Naive B cell (primary cell): ENCODE measurements around the gene IL18RAP. TPM values are rescaled to one million over a fixed set of nuclear protein-coding genes. Genes with fewer than 3 reads are reported as not detected.

Source experiments
- ATAC-seq, 2 donors: fragments of 150-1000 bp; cut with Tn5 transposase; 2 replicates each; pipeline ENCODE4 v1.10.0; 2021; ENCODE audit warnings: low read depth in 2 of 2, mild to moderate bottlenecking in 2 of 2, moderate library complexity in 2 of 2
- DNase-seq: peaks from one replicate; pipeline ENCODE4 v3.0.0; 2022
- H3K27ac Mint-ChIP-seq, 6 donors: one replicate each; pipeline ENCODE4 v1.8.0; 2020 to 2022; ENCODE audit warnings: mild to moderate bottlenecking in 6 of 6, mixed read lengths in 6 of 6, moderate library complexity in 5 of 6, inconsistent platforms in 2 of 6
- H3K27me3 Mint-ChIP-seq, 3 donors: one replicate each; pipeline ENCODE4 v1.8.0; 2021 to 2022; ENCODE audit warnings: mixed read lengths in 3 of 3, mild to moderate bottlenecking in 1 of 3
- H3K36me3 Mint-ChIP-seq, 2 donors: one replicate each; pipeline ENCODE4 v1.8.0; 2020 to 2022; ENCODE audit warnings: mixed read lengths in 2 of 2, inconsistent platforms in 1 of 2, mild to moderate bottlenecking in 1 of 2
- H3K4me1 Mint-ChIP-seq, 3 donors: one replicate each; pipeline ENCODE4 v1.8.0; 2020 to 2022; ENCODE audit warnings: mixed read lengths in 3 of 3, inconsistent platforms in 1 of 3, mild to moderate bottlenecking in 1 of 3, moderate library complexity in 1 of 3
- H3K4me3 Mint-ChIP-seq, 8 donors: one replicate each; pipeline ENCODE4 v1.8.0; 2020 to 2022; ENCODE audit warnings: mild to moderate bottlenecking in 8 of 8, mixed read lengths in 8 of 8, moderate library complexity in 8 of 8, inconsistent platforms in 2 of 8
- H3K9me3 Mint-ChIP-seq, 7 donors: one replicate each; pipeline ENCODE4 v1.8.0; 2020 to 2022; ENCODE audit warnings: mixed read lengths in 7 of 7, mild to moderate bottlenecking in 5 of 7, inconsistent platforms in 2 of 7, moderate library complexity in 1 of 7
- polyA plus RNA-seq, 6 donors: library from polyadenylated mRNA; unstranded; fragments of 300-500 nt; fragmentation: Illumina TruSeq; gene quantifications; one replicate each; pipeline ENCODE4 v1.2.3, GENCODE V29; 2021; ENCODE audit warnings: low read depth in 6 of 6

IL18RAP gene
- polyA plus RNA-seq, 6 donors from 2014 or later: not detected

DNA sequence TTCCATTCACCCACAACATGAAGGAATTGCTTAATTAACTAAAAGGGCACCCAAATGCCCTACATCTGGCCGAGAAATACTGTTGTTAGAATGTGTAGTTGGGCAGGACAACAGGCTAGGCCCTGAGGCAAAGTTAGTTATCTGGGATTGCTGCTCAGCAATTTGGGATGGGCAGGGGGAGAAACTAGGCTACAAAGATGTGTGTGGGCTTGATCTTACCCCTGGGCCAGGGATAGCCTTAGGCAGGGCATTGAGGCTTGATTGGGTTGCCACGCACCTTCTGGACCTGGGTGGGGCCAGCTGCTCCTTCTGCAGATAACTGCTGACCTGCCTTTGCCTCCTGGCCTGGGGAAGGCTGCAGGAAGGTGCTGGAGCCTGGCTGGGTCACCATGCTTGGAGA is 9.4 kb downstream of the IL18RAP start:
- H3K27ac Mint-ChIP-seq: no peak overlapping the region
- H3K9me3 Mint-ChIP-seq: no peaks in the 10 kb centered on the region
- H3K27me3 Mint-ChIP-seq: no peaks in the 10 kb centered on the region
- H3K4me1 Mint-ChIP-seq: peaks cover 6 to 16% (median 16%) of the 10 kb centered on the region in 3 donors
- DNase-seq (no peak), ATAC-seq (no peak)
- no peaks in the 10 kb centered on the region for H3K36me3 Mint-ChIP-seq
- no peak overlapping the region for H3K4me3 Mint-ChIP-seq

DNA sequence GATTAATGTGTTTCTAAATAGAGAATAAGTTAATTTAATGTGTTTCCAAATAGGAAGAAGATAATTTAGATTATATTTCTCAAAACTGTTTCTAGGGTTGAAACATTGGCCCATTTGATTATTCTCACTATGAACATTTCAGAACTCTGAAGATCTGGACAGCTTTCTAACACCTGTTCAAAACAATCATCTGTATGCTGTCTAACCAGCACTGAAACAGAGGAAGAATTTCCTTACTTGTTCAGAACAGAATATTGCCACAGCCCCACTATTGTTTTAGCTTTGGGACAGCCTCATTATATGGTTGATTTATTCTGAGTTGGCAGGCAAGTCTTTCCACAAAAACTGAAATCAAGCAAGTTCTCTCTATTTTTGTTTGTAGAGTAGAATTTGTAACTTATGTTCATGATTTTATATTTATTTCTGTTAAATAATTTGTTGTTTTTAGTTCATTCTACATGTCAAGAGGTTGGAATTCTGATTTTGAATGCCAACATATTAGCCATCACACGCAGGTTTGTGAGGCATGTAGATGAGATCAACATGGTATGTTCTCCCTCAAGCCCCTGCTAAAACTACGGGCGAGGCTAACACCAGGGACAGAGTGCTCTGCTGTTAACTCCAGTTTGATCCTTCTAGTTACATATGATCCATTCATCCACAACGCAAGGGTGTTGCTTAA is 11.2 kb downstream of the IL18RAP start:
- Mint-ChIP-seq H3K4me3 (no peak overlapping the region), H3K36me3 (no peaks in the 10 kb centered on the region), H3K27me3 (no peaks in the 10 kb centered on the region), H3K9me3 (no peaks in the 10 kb centered on the region), H3K27ac (no peak overlapping the region), H3K4me1 (peaks cover 6 to 16% (median 16%) of the 10 kb centered on the region in 3 donors)
- no peak for ATAC-seq
- no peak for DNase-seq

DNA sequence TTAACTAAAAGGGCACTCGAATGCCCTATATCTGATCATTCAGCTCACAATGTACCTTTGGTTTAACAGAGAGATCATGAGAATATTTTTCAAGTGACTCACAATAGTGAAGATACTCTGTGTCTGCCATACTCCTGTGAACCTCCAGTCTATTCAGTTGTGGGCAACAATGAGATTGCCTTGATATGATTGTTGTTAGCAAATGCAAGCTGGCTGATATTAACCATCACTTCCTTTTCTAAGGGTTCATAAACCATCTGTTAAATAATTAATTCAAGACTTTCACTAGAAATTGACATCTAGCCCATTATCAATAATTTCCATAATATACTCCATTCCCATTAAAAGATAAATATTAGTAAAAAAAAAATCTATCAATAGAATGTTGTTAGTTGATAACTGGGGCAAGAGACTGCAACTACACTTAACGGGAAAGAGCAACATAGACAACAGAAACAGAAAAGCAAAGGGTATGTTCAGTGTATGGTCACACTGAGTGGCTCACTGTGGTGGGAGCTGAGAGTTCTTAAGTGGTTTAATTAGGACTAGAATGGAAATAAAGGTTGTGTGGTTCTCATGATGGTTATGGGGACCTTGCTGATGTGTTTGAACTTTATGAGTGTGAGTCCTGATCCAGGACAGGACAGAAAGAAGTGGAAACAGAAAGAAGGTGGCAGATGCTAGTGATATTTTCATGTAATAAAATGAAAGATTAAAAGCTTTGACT is 11.9 kb downstream of the IL18RAP start:
- Mint-ChIP-seq H3K4me1 (peaks cover 6 to 16% (median 16%) of the 10 kb centered on the region in 3 donors), H3K36me3 (no peaks in the 10 kb centered on the region), H3K27ac (no peak overlapping the region), H3K4me3 (no peak overlapping the region), H3K9me3 (no peaks in the 10 kb centered on the region), H3K27me3 (no peaks in the 10 kb centered on the region)
- DNase-seq: no peak
- no peak for ATAC-seq

DNA sequence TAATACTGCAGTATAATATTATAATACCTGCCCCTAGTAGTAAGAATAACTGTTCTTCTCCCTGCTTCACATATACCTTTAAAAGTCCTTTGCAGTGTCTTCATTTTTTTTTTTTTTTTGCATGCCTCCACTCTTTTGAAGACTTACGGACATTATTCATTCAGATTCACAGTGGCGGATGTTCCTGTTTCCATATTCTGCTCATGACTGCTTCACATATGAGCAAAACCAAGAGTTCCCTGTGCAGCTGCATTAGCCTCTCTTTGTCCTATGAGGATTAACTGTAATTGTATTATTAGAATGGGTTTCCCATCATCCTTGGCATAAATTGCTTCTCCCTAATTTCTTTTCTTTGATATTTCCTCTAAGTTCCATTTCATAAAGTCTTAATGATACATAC is 12.8 kb downstream of the IL18RAP start:
- Mint-ChIP-seq H3K4me1 (peaks cover 6 to 16% (median 10%) of the 10 kb centered on the region in 3 donors), H3K27me3 (no peaks in the 10 kb centered on the region), H3K4me3 (peak overlapping the region in 1 of 8 donors; percentile 8), H3K36me3 (no peaks in the 10 kb centered on the region), H3K27ac (no peak overlapping the region), H3K9me3 (no peaks in the 10 kb centered on the region)
- no peak for ATAC-seq
- DNase-seq: no peak

DNA sequence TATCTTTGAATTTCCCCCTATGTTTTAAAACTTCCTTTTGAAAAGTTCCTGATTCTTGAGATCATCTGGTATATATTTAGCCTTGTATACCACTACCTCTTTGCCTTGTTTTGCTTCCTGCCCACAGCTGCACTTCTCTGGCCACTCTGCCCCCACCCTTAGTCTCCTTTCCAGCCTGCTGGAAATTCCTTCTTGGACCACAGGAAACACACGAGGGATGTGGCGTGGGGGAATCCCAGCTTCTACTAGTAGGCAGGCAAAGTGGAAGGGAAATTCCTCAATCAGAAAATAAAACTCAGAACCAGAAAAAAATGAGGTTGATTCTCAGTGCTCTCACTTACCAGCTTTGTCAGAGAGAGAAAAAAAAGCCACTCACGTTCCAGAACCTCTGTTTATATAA is 13.4 kb downstream of the IL18RAP start:
- H3K4me3 Mint-ChIP-seq: peak overlapping the region in 4 of 8 donors; percentile 2 to 31 (median 17)
- H3K27ac Mint-ChIP-seq: peak overlapping the region in 1 of 6 donors; percentile 69
- H3K27me3 Mint-ChIP-seq: no peaks in the 10 kb centered on the region
- no peaks in the 10 kb centered on the region for H3K36me3 Mint-ChIP-seq
- DNase-seq (no peak), ATAC-seq (peak in 1 of 2 donors; percentile 28)
- H3K9me3 Mint-ChIP-seq: no peaks in the 10 kb centered on the region
- peaks cover 6 to 16% (median 9%) of the 10 kb centered on the region in 3 donors for H3K4me1 Mint-ChIP-seq

DNA sequence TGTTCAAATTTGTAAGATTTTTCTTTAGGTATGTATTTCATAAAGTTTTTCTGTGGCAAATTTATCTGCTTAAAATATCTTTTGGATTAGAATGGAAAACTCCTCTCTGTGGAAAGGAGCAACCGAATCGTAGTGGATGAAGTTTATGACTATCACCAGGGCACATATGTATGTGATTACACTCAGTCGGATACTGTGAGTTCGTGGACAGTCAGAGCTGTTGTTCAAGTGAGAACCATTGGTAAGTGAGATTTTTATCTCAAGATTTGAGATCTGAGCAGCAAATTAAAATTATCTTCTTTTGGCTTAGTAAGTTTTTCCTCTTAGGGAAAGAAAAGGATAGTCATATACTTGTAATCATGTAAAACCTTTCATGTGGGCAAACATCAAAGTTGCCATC is 14.2 kb downstream of the IL18RAP start:
- H3K4me3 Mint-ChIP-seq: no peak overlapping the region
- peaks cover 6 to 16% (median 9%) of the 10 kb centered on the region in 3 donors for H3K4me1 Mint-ChIP-seq
- no peaks in the 10 kb centered on the region for H3K27me3 Mint-ChIP-seq
- DNase-seq: no peak
- ATAC-seq: no peak
- no peaks in the 10 kb centered on the region for H3K36me3 Mint-ChIP-seq
- no peak overlapping the region for H3K27ac Mint-ChIP-seq
- no peaks in the 10 kb centered on the region for H3K9me3 Mint-ChIP-seq

DNA sequence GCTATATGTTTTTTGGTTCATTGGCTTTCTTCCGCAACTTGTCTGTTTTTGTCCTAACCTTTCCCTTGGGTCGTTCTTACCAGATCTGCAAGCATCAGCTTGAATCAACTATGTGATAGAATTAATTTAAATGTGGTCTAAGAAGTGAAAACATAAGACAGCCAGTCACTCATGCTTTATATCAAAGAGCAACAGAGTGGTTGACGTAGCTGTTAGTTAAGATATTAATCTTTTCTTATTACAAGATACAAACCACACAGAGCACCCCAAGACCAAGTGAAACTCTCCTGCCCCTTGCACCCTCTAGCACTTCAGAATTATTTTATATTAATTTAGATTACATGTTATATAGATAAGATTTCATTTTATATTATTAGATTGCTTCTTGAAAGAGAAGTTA is 15.2 kb downstream of the IL18RAP start:
- Mint-ChIP-seq H3K27me3 (peaks cover 0 to 2% (median 0%) of the 10 kb centered on the region in 3 donors), H3K9me3 (no peaks in the 10 kb centered on the region), H3K27ac (no peak overlapping the region), H3K4me3 (no peak overlapping the region), H3K4me1 (peaks cover 6 to 16% (median 9%) of the 10 kb centered on the region in 3 donors), H3K36me3 (no peaks in the 10 kb centered on the region)
- DNase-seq (no peak), ATAC-seq (no peak)

DNA sequence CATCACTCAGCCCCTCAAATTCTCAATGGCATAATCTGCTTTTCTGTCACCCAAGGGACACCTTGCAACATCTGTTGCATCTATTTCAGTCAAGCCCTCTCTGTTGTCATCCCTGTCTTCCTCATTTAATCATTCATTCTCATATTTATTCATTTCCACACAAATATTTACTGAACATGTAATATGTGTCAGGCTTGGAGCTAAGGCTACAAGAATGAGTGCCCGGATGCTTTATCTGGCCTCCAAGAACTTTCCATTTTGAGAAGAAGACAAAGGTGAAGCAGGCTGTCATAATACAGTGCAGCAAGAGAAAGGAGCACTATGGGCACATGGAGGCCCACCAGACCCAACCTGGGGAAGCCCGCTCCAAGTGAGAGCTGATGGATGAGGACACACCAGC is 15.6 kb downstream of the IL18RAP start:
- H3K4me1 Mint-ChIP-seq: peaks cover 6 to 16% (median 9%) of the 10 kb centered on the region in 3 donors
- ATAC-seq (no peak), DNase-seq (no peak)
- H3K36me3 Mint-ChIP-seq: no peaks in the 10 kb centered on the region
- H3K4me3 Mint-ChIP-seq: no peak overlapping the region
- no peak overlapping the region for H3K27ac Mint-ChIP-seq
- peaks cover 0 to 5% (median 0%) of the 10 kb centered on the region in 3 donors for H3K27me3 Mint-ChIP-seq
- H3K9me3 Mint-ChIP-seq: no peaks in the 10 kb centered on the region

DNA sequence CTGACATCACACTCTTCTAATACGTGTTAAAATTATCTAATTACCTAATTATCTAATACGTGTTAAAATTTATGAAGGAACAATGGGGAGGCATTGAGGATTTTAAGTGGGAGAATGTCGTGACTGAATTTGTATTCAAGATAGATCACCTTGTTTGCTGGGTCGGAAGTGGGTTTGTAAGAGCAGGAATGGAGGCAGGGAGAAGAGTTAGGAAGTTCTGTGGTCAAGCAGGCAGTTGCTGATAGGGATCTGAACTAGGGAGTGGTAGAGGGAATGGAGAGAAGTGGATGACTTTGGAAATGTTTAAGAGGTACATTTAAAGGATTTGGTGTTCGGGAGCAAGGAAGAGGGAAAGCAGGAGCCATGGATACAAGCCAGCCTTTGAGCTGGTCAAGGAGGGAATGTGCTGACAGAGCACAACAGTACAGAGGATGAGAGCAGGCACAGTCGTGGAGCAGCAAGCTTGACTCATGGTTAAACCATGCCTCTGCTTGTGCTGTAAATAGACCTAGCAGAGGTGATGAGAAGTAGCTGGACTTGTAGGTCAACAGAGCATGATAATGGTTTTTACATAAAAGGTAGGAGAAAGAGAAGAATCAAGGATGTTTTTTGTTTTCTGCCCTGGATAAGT is 16.2 kb downstream of the IL18RAP start:
- H3K4me1 Mint-ChIP-seq: peaks cover 6 to 16% (median 9%) of the 10 kb centered on the region in 3 donors
- no peaks in the 10 kb centered on the region for H3K9me3 Mint-ChIP-seq
- H3K27me3 Mint-ChIP-seq: peaks cover 0 to 5% (median 0%) of the 10 kb centered on the region in 3 donors
- no peak overlapping the region for H3K4me3 Mint-ChIP-seq
- no peak for ATAC-seq
- no peak overlapping the region for H3K27ac Mint-ChIP-seq
- no peak for DNase-seq
- H3K36me3 Mint-ChIP-seq: no peaks in the 10 kb centered on the region

DNA sequence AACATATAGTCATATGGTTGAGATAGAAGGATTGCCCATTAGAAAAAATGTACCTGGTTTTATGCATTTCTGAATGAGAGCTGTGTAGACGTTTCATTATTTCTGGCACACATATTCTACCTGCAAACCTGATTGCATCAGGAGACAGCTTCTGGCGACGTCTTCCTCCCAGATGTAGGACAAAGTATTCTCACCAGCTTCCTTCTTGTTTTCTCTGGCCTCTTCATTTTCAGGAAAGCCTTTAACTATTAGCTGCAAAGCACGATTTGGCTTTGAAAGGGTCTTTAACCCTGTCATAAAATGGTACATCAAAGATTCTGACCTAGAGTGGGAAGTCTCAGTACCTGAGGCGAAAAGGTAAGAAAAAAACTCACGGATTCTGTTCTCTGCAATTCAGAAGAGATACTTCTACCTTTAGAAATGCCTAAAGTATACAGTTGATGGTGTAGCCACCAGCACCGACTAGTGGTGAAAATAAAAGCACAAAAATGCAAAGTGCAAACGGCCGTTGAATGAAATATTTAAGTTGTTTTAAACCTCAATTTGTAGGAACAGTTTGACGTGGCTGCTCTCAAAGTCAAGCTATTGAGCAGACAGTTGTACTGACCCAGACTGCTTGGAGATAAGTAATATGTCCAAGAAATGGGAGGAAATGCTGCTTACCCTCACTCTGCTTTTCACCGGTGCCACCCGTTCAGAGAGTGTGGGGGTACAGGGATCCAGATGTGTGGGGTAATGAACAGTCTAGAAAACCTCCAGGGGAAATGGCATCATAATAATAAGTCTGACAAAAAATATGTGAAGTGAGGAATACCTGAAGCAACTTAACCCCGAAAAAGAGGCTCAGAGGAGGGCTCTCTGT is 20.2 kb downstream of the IL18RAP start:
- ATAC-seq: peak; percentile 32 to 50
- H3K27me3 Mint-ChIP-seq: peaks cover 0 to 5% (median 0%) of the 10 kb centered on the region in 3 donors
- H3K36me3 Mint-ChIP-seq: no peaks in the 10 kb centered on the region
- no peaks in the 10 kb centered on the region for H3K4me1 Mint-ChIP-seq
- no peak for DNase-seq
- H3K27ac Mint-ChIP-seq: peak overlapping the region in 2 of 6 donors; percentile 34
- H3K4me3 Mint-ChIP-seq: no peak overlapping the region
- no peaks in the 10 kb centered on the region for H3K9me3 Mint-ChIP-seq

DNA sequence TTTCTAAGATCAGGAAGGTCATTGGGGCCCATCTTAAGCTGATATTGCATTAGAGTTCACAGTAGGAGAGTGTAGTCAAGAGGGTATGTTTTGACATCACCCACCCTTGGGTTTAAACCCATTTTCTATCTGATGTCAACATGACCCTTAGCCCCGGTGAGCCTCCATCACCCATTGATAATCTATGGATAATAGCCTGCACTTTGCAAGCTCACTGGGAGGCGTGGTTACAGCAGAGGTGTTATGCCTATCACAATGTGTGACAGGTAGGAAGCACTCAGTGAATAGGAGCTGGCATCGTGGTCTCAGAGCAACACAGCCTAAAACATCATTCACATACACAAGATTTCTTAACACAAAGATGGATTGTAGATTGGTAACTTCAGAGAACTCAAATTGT is 21.3 kb downstream of the IL18RAP start:
- no peak for ATAC-seq
- DNase-seq: no peak
- Mint-ChIP-seq H3K27ac (no peak overlapping the region), H3K27me3 (peaks cover 0 to 5% (median 0%) of the 10 kb centered on the region in 3 donors), H3K36me3 (no peaks in the 10 kb centered on the region), H3K4me1 (no peaks in the 10 kb centered on the region), H3K9me3 (no peaks in the 10 kb centered on the region), H3K4me3 (no peak overlapping the region)

DNA sequence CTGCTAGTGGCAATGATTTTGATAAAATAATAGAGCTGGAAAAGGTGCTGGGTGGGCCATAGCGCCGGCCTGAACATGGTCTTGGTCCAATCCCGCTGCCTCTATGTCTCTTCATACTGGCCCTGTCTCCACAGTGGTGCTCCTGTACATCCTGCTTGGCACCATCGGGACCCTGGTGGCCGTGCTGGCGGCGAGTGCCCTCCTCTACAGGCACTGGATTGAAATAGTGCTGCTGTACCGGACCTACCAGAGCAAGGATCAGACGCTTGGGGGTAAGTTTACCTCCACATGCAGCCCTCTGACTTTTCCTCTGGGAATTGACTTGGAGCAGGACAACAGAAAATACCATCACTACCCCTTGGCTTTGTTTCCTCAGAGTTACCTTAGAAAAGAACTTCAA is 24.0 kb downstream of the IL18RAP start:
- DNase-seq (no peak), ATAC-seq (no peak)
- Mint-ChIP-seq H3K27ac (peak overlapping the region in 1 of 6 donors; percentile 10), H3K36me3 (no peaks in the 10 kb centered on the region), H3K4me1 (no peaks in the 10 kb centered on the region), H3K27me3 (peaks cover 0 to 10% (median 0%) of the 10 kb centered on the region in 3 donors), H3K4me3 (no peak overlapping the region), H3K9me3 (no peaks in the 10 kb centered on the region)

DNA sequence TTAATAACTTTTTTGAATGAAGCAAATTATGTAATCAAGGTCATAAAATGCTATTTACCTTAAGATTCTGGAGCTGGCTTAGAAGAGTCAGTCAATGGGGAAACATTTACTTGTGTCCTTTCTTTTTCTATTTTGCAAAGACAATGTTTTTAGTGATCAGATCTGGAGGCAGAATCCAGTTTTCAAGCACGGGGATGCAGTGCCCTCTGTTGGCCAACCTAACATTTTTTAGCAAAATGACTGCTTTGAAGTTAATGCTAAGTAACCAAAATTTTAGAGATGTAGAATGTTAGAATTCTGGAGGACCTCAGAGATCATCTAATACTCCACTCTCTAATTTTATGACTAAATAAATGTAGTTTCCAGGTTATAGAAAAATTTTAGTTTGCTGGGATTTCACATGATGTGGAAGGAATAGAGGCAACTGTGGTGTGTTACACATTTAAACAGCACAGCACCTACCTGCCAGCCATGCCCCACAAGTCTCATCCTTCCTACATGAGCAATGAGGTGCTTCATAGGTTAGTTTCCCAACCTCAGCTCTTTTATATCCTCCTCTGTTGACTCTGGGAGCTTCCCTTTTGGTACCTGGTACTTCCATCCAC is 26.5 kb downstream of the IL18RAP start:
- Mint-ChIP-seq H3K4me3 (no peak overlapping the region), H3K27ac (no peak overlapping the region), H3K4me1 (no peaks in the 10 kb centered on the region), H3K36me3 (no peaks in the 10 kb centered on the region), H3K27me3 (peaks cover 9 to 13% (median 13%) of the 10 kb centered on the region in 3 donors), H3K9me3 (no peaks in the 10 kb centered on the region)
- DNase-seq (no peak), ATAC-seq (no peak)
